Measurements from ENCODE around the gene MRPS31.

DNA sequence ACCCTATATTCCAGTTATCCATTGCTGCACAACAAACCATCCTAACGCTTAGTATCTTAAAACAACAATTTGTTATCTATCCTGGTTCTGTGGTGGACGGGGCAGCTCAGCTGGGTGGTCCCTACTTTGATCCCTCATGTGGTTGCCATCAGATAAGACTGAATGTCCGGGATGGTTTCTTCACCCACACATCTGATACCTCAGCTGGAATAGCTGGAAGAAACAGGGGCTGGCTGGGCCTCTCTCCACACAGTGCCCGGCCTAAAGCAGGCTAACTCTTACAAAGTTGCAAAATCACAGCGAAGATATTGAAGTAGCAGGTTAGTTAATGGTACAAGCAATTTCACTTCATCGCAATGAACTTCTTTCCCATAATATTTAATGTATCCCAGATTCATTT, 3.7 kb upstream of the MRPS31 start:
- TF ChIP-seq CTCF (IDR thresholded peaks at IDR 0.05 in 2 of 3, conservative IDR thresholded peaks at IDR 0.05 in 1 of 3; ENCODE audit: borderline replicate concordance in 1 of 3, insufficient read depth in 1 of 3, low read depth in 2 of 3, low read length in 2 of 3) (no peak), POLR2AphosphoS5 (IDR thresholded peaks at IDR 0.05; ENCODE audit: low read depth, low read length) (no peak), TCF7L2 (IDR thresholded peaks at IDR 0.05; ENCODE audit: borderline replicate concordance, extremely low read depth, insufficient read depth, insufficient read length) (no peak), POLR2A (IDR thresholded peaks at IDR 0.05; ENCODE audit: borderline replicate concordance, extremely low read depth, insufficient read depth, insufficient read length) (no peak), REST (IDR thresholded peaks at IDR 0.05; ENCODE audit: low read depth) (no peak), SP1 (IDR thresholded peaks at IDR 0.05; ENCODE audit: low read depth) (no peak), EZH2 (IDR thresholded peaks at IDR 0.05) (no peak), EZH2phosphoT487 (IDR thresholded peaks at IDR 0.05; ENCODE audit: borderline replicate concordance) (no peak)
- TF ChIP-seq, protein P1, sequence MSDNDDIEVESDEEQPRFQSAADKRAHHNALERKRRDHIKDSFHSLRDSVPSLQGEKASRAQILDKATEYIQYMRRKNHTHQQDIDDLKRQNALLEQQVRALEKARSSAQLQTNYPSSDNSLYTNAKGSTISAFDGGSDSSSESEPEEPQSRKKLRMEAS (IDR thresholded peaks at IDR 0.05): no peak
